HL-60 (cell line): ENCODE results near the gene TUBB4B.

Experiments used
- DNase-seq, 2 experiments: peaks; one replicate each; pipeline ENCODE4 v3.0.0-alpha.2; 2010 to 2020; ENCODE audit warnings: low read depth in 1 of 2, low spot score in 1 of 2
- H3K27ac ChIP-seq: fragments of 250-450 bp; sonication (Bioruptor Pico); replicated peaks from 2 replicates; pipeline ENCODE4 v1.5.1; 2020; ENCODE audit warnings: mild to moderate bottlenecking, moderate library complexity
- H3K27me3 ChIP-seq: fragments of 250-450 bp; sonication (Bioruptor Pico); 2 replicates; pipeline ENCODE4 v1.5.1; 2021; ENCODE audit warnings: mild to moderate bottlenecking, moderate library complexity; ENCODE audit not compliant: insufficient read depth, poor library complexity, severe bottlenecking
- H3K4me3 ChIP-seq: replicated peaks from 2 replicates; pipeline ENCODE4 v1.5.1; 2011; ENCODE audit warnings: mild to moderate bottlenecking, control low read depth, low read length; ENCODE audit not compliant: insufficient read depth
- GABPA ChIP-seq: IDR thresholded peaks from 2 replicates; pipeline ENCODE4 v1.6.1; 2012; ENCODE audit warnings: low read depth
- POLR2AphosphoS5 ChIP-seq: IDR thresholded peaks from 2 replicates; pipeline ENCODE4 v1.6.1; 2012; ENCODE audit warnings: low read depth
- REST ChIP-seq: IDR thresholded peaks from 2 replicates; pipeline ENCODE4 v1.6.1; 2012; ENCODE audit warnings: low read depth; ENCODE audit not compliant: insufficient replicate concordance
- SPI1 ChIP-seq: IDR thresholded peaks from 2 replicates; pipeline ENCODE4 v1.6.1; 2012; ENCODE audit warnings: low read depth, mild to moderate bottlenecking, borderline replicate concordance
- TF ChIP-seq, protein P1 (sequence below): IDR thresholded peaks from one replicate; pipeline ENCODE4 v1.5.1; 2011; ENCODE audit warnings: low read length, control low read depth, inconsistent platforms; ENCODE audit not compliant: insufficient read depth

Gene TUBB4B

DNA sequence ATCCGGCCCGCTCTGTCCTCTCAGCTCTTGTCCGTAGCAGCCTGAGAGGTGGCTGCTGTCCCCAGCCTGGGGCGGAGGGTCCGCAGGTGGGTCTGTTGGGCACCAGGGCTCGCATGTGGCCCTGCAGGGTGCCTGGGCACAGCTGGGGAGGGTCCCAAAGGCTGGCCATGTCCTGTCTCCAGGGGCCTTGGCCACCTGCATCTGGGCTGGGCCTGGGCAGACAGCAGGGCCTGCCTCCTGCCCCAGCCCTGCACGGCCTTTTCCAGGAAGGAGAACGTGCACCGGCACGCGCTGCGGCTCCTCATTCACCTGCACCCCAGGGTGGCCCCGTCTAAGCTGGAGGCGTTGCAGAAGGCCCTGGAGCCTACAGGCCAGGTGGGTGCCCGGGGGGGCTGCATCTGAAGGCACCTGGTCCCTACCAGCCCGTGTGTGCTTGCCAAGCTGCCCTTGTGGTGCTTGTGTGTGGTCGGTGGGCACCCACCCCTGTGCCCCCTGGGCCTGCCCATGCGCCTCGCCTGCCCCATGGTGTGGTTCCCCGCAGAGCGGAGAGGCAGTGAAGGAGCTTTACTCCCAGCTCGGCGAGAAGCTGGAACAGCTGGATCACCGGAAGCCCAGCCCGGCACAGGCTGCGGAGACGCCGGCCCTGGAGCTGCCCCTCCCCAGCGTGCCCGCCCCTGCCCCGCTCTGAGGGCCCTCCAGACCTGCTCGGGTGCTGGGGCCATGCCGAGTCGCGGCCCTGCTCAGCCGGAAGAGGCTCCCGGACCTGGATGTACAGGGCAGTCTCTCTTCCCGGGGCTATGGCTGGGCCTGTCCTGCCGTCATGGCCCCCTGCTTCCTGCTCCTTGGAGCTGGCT lies 31.4 kb downstream of the TUBB4B start:
- Histone ChIP-seq H3K27me3 (no peaks in the 10 kb centered on the region), H3K27ac (peak overlapping the region; percentile 73; the same call in 1 of the 2 replicates), H3K4me3 (no peak overlapping the region)
- DNase-seq, result no peak
- TF ChIP-seq POLR2AphosphoS5 (no peak), GABPA (no peak), SPI1 (no peak), REST (no peak)
- TF ChIP-seq, protein P1, sequence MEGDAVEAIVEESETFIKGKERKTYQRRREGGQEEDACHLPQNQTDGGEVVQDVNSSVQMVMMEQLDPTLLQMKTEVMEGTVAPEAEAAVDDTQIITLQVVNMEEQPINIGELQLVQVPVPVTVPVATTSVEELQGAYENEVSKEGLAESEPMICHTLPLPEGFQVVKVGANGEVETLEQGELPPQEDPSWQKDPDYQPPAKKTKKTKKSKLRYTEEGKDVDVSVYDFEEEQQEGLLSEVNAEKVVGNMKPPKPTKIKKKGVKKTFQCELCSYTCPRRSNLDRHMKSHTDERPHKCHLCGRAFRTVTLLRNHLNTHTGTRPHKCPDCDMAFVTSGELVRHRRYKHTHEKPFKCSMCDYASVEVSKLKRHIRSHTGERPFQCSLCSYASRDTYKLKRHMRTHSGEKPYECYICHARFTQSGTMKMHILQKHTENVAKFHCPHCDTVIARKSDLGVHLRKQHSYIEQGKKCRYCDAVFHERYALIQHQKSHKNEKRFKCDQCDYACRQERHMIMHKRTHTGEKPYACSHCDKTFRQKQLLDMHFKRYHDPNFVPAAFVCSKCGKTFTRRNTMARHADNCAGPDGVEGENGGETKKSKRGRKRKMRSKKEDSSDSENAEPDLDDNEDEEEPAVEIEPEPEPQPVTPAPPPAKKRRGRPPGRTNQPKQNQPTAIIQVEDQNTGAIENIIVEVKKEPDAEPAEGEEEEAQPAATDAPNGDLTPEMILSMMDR, result no peak

DNA sequence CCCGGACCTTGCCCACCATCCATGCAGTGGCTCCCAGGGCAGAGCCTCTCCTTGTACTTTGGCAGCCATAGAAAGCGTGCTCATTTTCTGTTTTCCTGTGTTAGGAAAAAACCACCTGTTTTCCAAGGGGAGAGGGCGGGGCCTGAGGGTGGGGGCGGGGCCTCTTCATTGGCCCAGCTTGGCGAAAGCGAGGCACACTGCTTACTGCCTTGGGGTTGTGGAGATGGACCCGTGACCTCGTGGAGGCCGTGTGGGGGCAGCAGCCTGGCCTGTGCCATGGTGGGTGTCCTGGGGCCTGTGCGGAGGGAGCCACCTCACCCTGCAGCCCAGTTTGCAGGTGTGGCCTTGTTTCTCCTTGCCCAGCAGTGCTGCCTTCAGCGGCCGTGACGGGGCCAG lies 32.0 kb downstream of the TUBB4B start:
- Histone ChIP-seq H3K4me3 (no peak overlapping the region), H3K27ac (no peak overlapping the region), H3K27me3 (no peaks in the 10 kb centered on the region)
- DNase-seq, result no peak
- TF ChIP-seq REST (no peak), POLR2AphosphoS5 (no peak), SPI1 (no peak), GABPA (no peak)
- TF ChIP-seq, protein P1, result no peak

- Histone ChIP-seq H3K27me3 (no peaks in the 10 kb centered on the region), H3K4me3 (no peak overlapping the region), H3K27ac (no peak overlapping the region)
- no peak for DNase-seq
- TF ChIP-seq GABPA, result no peak
- no peak for TF ChIP-seq SPI1
Observed at GRCh38 chr9:137273611-137274320, 32.7 kb downstream of the TUBB4B start.

GRCh38 chr9:137275203-137275587 lies 34.1 kb downstream of the TUBB4B start:
- TF ChIP-seq SPI1, result no peak
- no peak for TF ChIP-seq GABPA
- TF ChIP-seq, protein P1, result no peak
- no peak for TF ChIP-seq REST
- TF ChIP-seq POLR2AphosphoS5, result no peak
- H3K4me3 ChIP-seq, result no peak overlapping the region

More at GRCh38 chr9:137275203-137275587, 34.1 kb downstream of the TUBB4B start:
- Histone ChIP-seq H3K27me3 (no peaks in the 10 kb centered on the region), H3K27ac (no peak overlapping the region)
- no peak for DNase-seq
